ENCODE results near the gene PDZK1.
"Not testable (repeated sequence)": the region's sequence is repeated elsewhere in the genome, so short reads cannot be mapped to it uniquely, and the experiment has no call there.

PDZK1 gene

DNA sequence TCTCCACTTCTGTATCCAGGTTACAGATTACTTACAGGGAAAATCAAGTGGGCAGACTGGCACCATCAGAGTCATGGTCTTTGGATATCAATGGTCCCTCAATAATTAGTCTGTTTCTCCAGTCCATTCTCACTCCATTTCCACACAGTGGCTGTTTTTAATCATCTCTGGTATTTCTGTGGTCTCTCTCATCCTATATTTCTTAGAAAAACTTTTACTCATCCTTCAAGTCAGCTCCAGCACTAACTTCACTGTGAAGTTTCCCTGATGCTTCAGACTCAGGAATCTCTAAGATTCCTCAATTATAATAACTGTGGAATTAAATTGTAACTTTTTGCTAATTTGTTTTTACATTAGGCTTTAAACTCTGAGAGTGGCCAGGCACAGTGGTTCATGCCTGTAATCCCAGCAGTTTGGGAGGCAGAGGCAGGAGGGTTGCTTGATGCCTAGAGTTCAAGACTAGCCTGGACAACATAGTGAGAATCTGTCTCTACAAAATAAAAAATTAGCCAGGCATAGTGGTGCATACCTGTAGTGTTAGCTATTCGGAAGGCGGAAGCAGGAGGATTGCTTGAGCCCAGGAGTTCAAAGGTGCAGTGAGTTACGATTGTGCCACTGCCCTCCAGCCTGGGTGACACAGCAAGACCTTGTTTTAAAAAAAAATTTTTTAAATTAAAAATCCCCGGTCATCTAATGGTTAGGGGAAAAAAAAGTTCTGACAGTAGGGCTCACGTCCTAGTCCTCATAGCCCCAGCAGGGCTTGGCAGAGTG lies 22.7 kb upstream of the PDZK1 start:
- ATAC-seq: peak; percentile 56
- TF ChIP-seq ZNF70 (CRISPR knock-in tag; IDR thresholded peaks at IDR 0.05) (no peak), CSDC2 (CRISPR knock-in tag; IDR thresholded peaks at IDR 0.05) (no peak), BACH2 (CRISPR knock-in tag; IDR thresholded peaks at IDR 0.05; ENCODE audit: borderline replicate concordance) (no peak), CREB5 (CRISPR knock-in tag; IDR thresholded peaks at IDR 0.05; ENCODE audit: low read depth) (no peak), ZC3H10 (CRISPR knock-in tag; IDR thresholded peaks at IDR 0.05) (no peak), POU6F1 (CRISPR knock-in tag; IDR thresholded peaks at IDR 0.05; ENCODE audit: borderline replicate concordance, low read depth) (no peak)

- TF ChIP-seq POU6F1 (CRISPR knock-in tag; IDR thresholded peaks at IDR 0.05; ENCODE audit: borderline replicate concordance, low read depth) (no peak), CREB5 (CRISPR knock-in tag; IDR thresholded peaks at IDR 0.05; ENCODE audit: low read depth) (no peak), ZNF565 (CRISPR knock-in tag; conservative IDR thresholded peaks at IDR 0.05; ENCODE audit: low read depth) (no peak), CSRNP3 (CRISPR knock-in tag; IDR thresholded peaks at IDR 0.05) (no peak), ZNF70 (CRISPR knock-in tag; IDR thresholded peaks at IDR 0.05) (no peak), RARB (CRISPR knock-in tag; IDR thresholded peaks at IDR 0.05) (no peak), ARNTL (CRISPR knock-in tag; IDR thresholded peaks at IDR 0.05; ENCODE audit: borderline replicate concordance, low read depth) (no peak), TOX (CRISPR knock-in tag; IDR thresholded peaks at IDR 0.05; ENCODE audit: borderline replicate concordance) (no peak), PPARA (CRISPR knock-in tag; IDR thresholded peaks at IDR 0.05; ENCODE audit: borderline replicate concordance) (no peak), PATZ1 (CRISPR knock-in tag; IDR thresholded peaks at IDR 0.05; ENCODE audit: borderline replicate concordance) (no peak), CSDC2 (CRISPR knock-in tag; IDR thresholded peaks at IDR 0.05) (no peak), OSR1 (CRISPR knock-in tag; IDR thresholded peaks at IDR 0.05) (no peak), ISL1 (CRISPR knock-in tag; IDR thresholded peaks at IDR 0.05) (no peak), ZFP30 (CRISPR knock-in tag; IDR thresholded peaks at IDR 0.05) (no peak), ESRRG (CRISPR knock-in tag; IDR thresholded peaks at IDR 0.05) (no peak), GLIS3 (CRISPR knock-in tag; IDR thresholded peaks at IDR 0.05) (no peak)
- TF ChIP-seq, protein P1, sequence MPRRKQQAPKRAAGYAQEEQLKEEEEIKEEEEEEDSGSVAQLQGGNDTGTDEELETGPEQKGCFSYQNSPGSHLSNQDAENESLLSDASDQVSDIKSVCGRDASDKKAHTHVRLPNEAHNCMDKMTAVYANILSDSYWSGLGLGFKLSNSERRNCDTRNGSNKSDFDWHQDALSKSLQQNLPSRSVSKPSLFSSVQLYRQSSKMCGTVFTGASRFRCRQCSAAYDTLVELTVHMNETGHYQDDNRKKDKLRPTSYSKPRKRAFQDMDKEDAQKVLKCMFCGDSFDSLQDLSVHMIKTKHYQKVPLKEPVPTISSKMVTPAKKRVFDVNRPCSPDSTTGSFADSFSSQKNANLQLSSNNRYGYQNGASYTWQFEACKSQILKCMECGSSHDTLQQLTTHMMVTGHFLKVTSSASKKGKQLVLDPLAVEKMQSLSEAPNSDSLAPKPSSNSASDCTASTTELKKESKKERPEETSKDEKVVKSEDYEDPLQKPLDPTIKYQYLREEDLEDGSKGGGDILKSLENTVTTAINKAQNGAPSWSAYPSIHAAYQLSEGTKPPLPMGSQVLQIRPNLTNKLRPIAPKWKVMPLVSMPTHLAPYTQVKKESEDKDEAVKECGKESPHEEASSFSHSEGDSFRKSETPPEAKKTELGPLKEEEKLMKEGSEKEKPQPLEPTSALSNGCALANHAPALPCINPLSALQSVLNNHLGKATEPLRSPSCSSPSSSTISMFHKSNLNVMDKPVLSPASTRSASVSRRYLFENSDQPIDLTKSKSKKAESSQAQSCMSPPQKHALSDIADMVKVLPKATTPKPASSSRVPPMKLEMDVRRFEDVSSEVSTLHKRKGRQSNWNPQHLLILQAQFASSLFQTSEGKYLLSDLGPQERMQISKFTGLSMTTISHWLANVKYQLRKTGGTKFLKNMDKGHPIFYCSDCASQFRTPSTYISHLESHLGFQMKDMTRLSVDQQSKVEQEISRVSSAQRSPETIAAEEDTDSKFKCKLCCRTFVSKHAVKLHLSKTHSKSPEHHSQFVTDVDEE (CRISPR knock-in tag; IDR thresholded peaks at IDR 0.05): no peak
- no peak for ATAC-seq
Observed at GRCh38 chr1:145729196-145729595, 22.0 kb upstream of the PDZK1 start.

DNA sequence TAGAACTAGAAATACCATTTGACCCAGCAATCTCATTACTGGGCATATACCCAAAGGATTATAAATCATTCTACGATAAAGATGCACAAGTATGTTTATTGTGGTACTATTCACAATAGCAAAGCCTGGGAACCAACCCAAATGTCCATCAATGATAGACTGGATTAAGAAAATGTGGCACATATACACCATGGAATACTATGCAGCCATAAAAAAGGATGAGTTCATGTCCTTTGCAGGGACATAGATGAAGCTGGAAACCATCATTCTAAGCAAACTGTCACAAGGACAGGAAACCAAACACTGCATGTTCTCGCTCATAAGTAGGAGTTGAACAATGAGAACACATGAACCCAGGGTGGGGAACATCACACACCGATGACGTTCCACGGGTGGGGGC lies 19.0 kb upstream of the PDZK1 start:
- ATAC-seq: not testable (repeated sequence)
